H1 (cell line): ENCODE measurements around the gene PRKAR2B. TPM values are rescaled to one million over a fixed set of nuclear protein-coding genes. Genes with fewer than 3 reads are reported as not detected.

Experiments used
- CTCF ChIA-PET: fragments of 300-600 bp; sonication (Branson Sonifier 250); formaldehyde crosslinking; loops from one replicate; lab custom pipeline; 2021; ENCODE audit not compliant: partially characterized antibody; lab: Charles Lee
- POLR2A ChIA-PET: fragments of 300-600 bp; sonication (Branson Sonifier 250); formaldehyde crosslinking; loops from one replicate; lab custom pipeline; 2021; ENCODE audit warnings: inconsistent platforms; ENCODE audit not compliant: partially characterized antibody; lab: Charles Lee
- DNase-seq, 2 experiments: peaks; one replicate each; pipeline versions ENCODE4 v3.0.0 to v3.0.0-alpha.2; 2010 to 2022; ENCODE audit warnings: low spot score in 2 of 2, low read depth in 1 of 2, mixed read lengths in 1 of 2
- FAIRE-seq: peaks from 2 replicates; lab custom pipeline; 2011; peaks lifted over from hg19 to GRCh38; lab: Jason Lieb, UNC
- H2AFZ ChIP-seq: 2 replicates; pipeline ENCODE4 v1.8.1; 2012; ENCODE audit warnings: low read length, inconsistent platforms
- H2AK5ac ChIP-seq: 2 replicates; pipeline ENCODE4 v1.6.1; 2013; ENCODE audit warnings: low read depth, low read length
- H2BK120ac ChIP-seq: replicated peaks from 2 replicates; pipeline ENCODE3; 2013; ENCODE audit warnings: low read depth, low read length, inconsistent platforms
- H2BK12ac ChIP-seq: 2 replicates; pipeline ENCODE4 v1.6.1; 2013; ENCODE audit warnings: low read depth, low read length
- H2BK15ac ChIP-seq: 2 replicates; pipeline ENCODE4 v1.6.1; 2013; ENCODE audit warnings: low read length
- H2BK20ac ChIP-seq: 2 replicates; pipeline ENCODE4 v1.6.1; 2013; ENCODE audit warnings: low read length
- H2BK5ac ChIP-seq: 2 replicates; pipeline ENCODE4 v1.6.1; 2013; ENCODE audit warnings: low read depth, low read length
- H3K14ac ChIP-seq: 2 replicates; pipeline ENCODE4 v1.6.1; 2013; ENCODE audit warnings: inconsistent platforms; ENCODE audit not compliant: insufficient read length
- H3K18ac ChIP-seq: 2 replicates; pipeline ENCODE4 v1.6.1; 2013; ENCODE audit warnings: low read length; ENCODE audit errors: extremely low read depth
- H3K23ac ChIP-seq: 2 replicates; pipeline ENCODE4 v1.6.1; 2013; ENCODE audit warnings: inconsistent platforms; ENCODE audit not compliant: insufficient read length
- H3K23me2 ChIP-seq: 2 replicates; pipeline ENCODE4 v1.6.1; 2013; ENCODE audit warnings: low read depth, low read length
- H3K27ac ChIP-seq: 2 replicates; pipeline ENCODE4 v1.6.1; 2011; ENCODE audit warnings: low read depth, low read length, inconsistent platforms
- H3K27me3 ChIP-seq, 4 experiments: replicated peaks in 1 of 4; 1 replicate in 1 of 4; 2 replicates in 3 of 4; pipeline versions ENCODE4 v1.6.1 to v1.8.1; 2011 to 2013; ENCODE audit warnings: low read length in 3 of 4, mild to moderate bottlenecking in 3 of 4, inconsistent platforms in 2 of 4, mixed read lengths in 2 of 4, moderate library complexity in 1 of 4; ENCODE audit not compliant: control insufficient read depth in 3 of 4, insufficient read depth in 3 of 4; ENCODE audit errors: extremely low read depth in 1 of 4
- H3K36me3 ChIP-seq, 4 experiments: 2 replicates each; pipeline versions ENCODE4 v1.6.1 to v1.8.1; 2011 to 2013; ENCODE audit warnings: mild to moderate bottlenecking in 4 of 4, low read length in 3 of 4, moderate library complexity in 2 of 4, control low read depth in 1 of 4, inconsistent platforms in 1 of 4; ENCODE audit not compliant: insufficient read depth in 4 of 4, control insufficient read depth in 2 of 4
- H3K4ac ChIP-seq: replicated peaks from 2 replicates; pipeline ENCODE3; 2013; ENCODE audit warnings: low read length, low read depth, mixed read lengths, inconsistent platforms; ENCODE audit not compliant: insufficient read length
- H3K4me1 ChIP-seq, 4 experiments: replicated peaks in 1 of 4; 1 replicate in 1 of 4; 2 replicates in 3 of 4; pipeline versions ENCODE4 v1.6.1 to v1.8.1; 2011 to 2013; ENCODE audit warnings: low read length in 3 of 4, inconsistent platforms in 2 of 4, mixed read lengths in 1 of 4; ENCODE audit not compliant: insufficient read depth in 4 of 4, control insufficient read depth in 3 of 4
- H3K4me2 ChIP-seq, 2 experiments: 2 replicates each; pipeline versions ENCODE4 v1.6.1 to v1.8.1; 2011 to 2013; ENCODE audit warnings: low read depth in 2 of 2, low read length in 2 of 2, control low read depth in 1 of 2, inconsistent platforms in 1 of 2, mild to moderate bottlenecking in 1 of 2; ENCODE audit not compliant: insufficient read depth in 1 of 2
- H3K4me3 ChIP-seq, 4 experiments: fragments of 200-600, 300-600 bp in 1 of 4; sonication (generic), shearing (Covaris generic), sonication (Bioruptor Twin) in 1 of 4; 2 replicates each; pipeline versions ENCODE4 v1.5.1 to v1.8.1; 2011 to 2016; ENCODE audit warnings: low read length in 4 of 4, low read depth in 3 of 4, control low read depth in 2 of 4, inconsistent platforms in 2 of 4, mild to moderate bottlenecking in 2 of 4, mixed read lengths in 1 of 4, moderate library complexity in 1 of 4; ENCODE audit not compliant: insufficient read depth in 2 of 4; ENCODE audit errors: extremely low read depth in 1 of 4
- H3K56ac ChIP-seq: replicated peaks from 2 replicates; pipeline ENCODE3; 2013; ENCODE audit warnings: low read depth, mild to moderate bottlenecking, mixed read lengths, low read length, inconsistent platforms; ENCODE audit not compliant: insufficient read length
- H3K79me1 ChIP-seq: 2 replicates; pipeline ENCODE4 v1.6.1; 2013; ENCODE audit warnings: low read depth, low read length, control low read depth
- H3K79me2 ChIP-seq, 2 experiments: 2 replicates each; pipeline versions ENCODE4 v1.6.1 to v1.8.1; 2012 to 2013; ENCODE audit warnings: low read length in 2 of 2, mild to moderate bottlenecking in 2 of 2, inconsistent platforms in 1 of 2; ENCODE audit not compliant: insufficient read depth in 2 of 2, control insufficient read depth in 1 of 2
- H3K9ac ChIP-seq, 4 experiments: replicated peaks in 1 of 4; 1 replicate in 1 of 4; 2 replicates in 3 of 4; pipeline versions ENCODE4 v1.6.1 to v1.8.1; 2011 to 2013; ENCODE audit warnings: low read depth in 3 of 4, low read length in 3 of 4, control low read depth in 2 of 4, mild to moderate bottlenecking in 2 of 4, moderate library complexity in 2 of 4, inconsistent platforms in 1 of 4; ENCODE audit errors: extremely low read depth in 1 of 4
- H3K9me3 ChIP-seq, 2 experiments: 2 replicates each; pipeline versions ENCODE4 v1.6.1 to v1.8.1; 2012 to 2013; ENCODE audit warnings: mild to moderate bottlenecking in 2 of 2, moderate library complexity in 2 of 2, control low read depth in 1 of 2, inconsistent platforms in 1 of 2, low read depth in 1 of 2, low read length in 1 of 2, mixed read lengths in 1 of 2; ENCODE audit not compliant: insufficient read depth in 2 of 2
- H4K20me1 ChIP-seq, 2 experiments: replicated peaks in 1 of 2; 2 replicates each; pipeline versions ENCODE3 to v1.8.1; 2011 to 2013; ENCODE audit warnings: inconsistent platforms in 2 of 2, low read length in 2 of 2, mild to moderate bottlenecking in 1 of 2; ENCODE audit not compliant: insufficient read depth in 2 of 2, control insufficient read depth in 1 of 2
- H4K5ac ChIP-seq: 2 replicates; pipeline ENCODE4 v1.6.1; 2013; ENCODE audit warnings: low read length, low read depth, mixed read lengths, inconsistent platforms; ENCODE audit not compliant: insufficient read length
- H4K8ac ChIP-seq: 2 replicates; pipeline ENCODE4 v1.8.0; 2013; ENCODE audit warnings: mild to moderate bottlenecking, moderate library complexity, low read length, inconsistent platforms; ENCODE audit not compliant: insufficient read depth; ENCODE audit errors: extremely low read depth
- H4K91ac ChIP-seq: replicated peaks from 2 replicates; pipeline ENCODE3; 2013; ENCODE audit warnings: low read length, mixed read lengths, inconsistent platforms; ENCODE audit not compliant: insufficient read length
- ATF2 ChIP-seq: IDR thresholded peaks from 2 replicates; pipeline ENCODE4 v1.6.1; 2012; ENCODE audit warnings: low read length, inconsistent platforms
- EP300 ChIP-seq, 2 experiments: IDR thresholded peaks; 1 replicate in 1 of 2; 2 replicates in 1 of 2; pipeline ENCODE4 v1.6.1; 2011 to 2012; ENCODE audit warnings: low read depth in 2 of 2, low read length in 2 of 2, mild to moderate bottlenecking in 2 of 2, borderline replicate concordance in 1 of 2, inconsistent platforms in 1 of 2, moderate library complexity in 1 of 2
- NRF1 ChIP-seq: IDR thresholded peaks from 2 replicates; pipeline ENCODE4 v1.6.1; 2011; ENCODE audit warnings: mild to moderate bottlenecking, low read depth, low read length, improper control_type of control experiment
- RAD21 ChIP-seq, 2 experiments: IDR thresholded peaks in 1 of 2; conservative IDR thresholded peaks in 1 of 2; 2 replicates each; pipeline ENCODE4 v1.6.1; 2011; ENCODE audit warnings: low read depth in 2 of 2, low read length in 2 of 2, improper control_type of control experiment in 1 of 2, inconsistent platforms in 1 of 2, mild to moderate bottlenecking in 1 of 2, moderate library complexity in 1 of 2
- SIRT6 ChIP-seq: IDR thresholded peaks from one replicate; pipeline ENCODE4 v1.7.1; 2012; ENCODE audit warnings: low read length, inconsistent platforms
- WGBS, 2 experiments: shearing (Covaris generic) in 1 of 2; methylation state at CpG; one replicate each; pipeline versions ENCODE4 v1.1.6 to v1.1.7; 2013 to 2015; ENCODE audit warnings: low lambda C conversion rate in 2 of 2, mixed read lengths in 2 of 2, inconsistent platforms in 1 of 2, low coverage in 1 of 2, missing lambda C conversion rate in 1 of 2; ENCODE audit not compliant: insufficient replicate concordance in 2 of 2, insufficient coverage in 1 of 2, insufficient read length in 1 of 2; ENCODE audit errors: extremely low coverage in 1 of 2, missing lambda C conversion rate in 1 of 2; 5-methylcytosine and 5-hydroxymethylcytosine counted together
- polyA plus RNA-seq, 7 experiments: library from polyadenylated mRNA; depleted of rRNA in 3 of 7; stranded (reverse) in 5 of 7; unstranded in 2 of 7; fragments of >200 nt in 5 of 7; fragments of 200-250 nt in 2 of 7; gene quantifications; 1 replicate in 5 of 7; 2 replicates in 1 of 7; 4 replicates in 1 of 7; pipeline versions ENCODE4 v1.2.1 to v1.2.3, GENCODE V29; 2011 to 2013; ENCODE audit warnings: missing spikeins in 2 of 7, mixed read lengths in 2 of 7
- total RNA-seq: library from RNA; stranded (reverse); fragmentation: NEBNext Ultra II Directional; extraction: Animal tissue kit (Norgen Biotek cat#: 25700); gene quantifications from 2 replicates; pipeline ENCODE4 v1.2.1, GENCODE V29; 2021
- TF ChIP-seq, protein P1 (sequence below): IDR thresholded peaks from 2 replicates; pipeline ENCODE4 v1.6.1; 2011; ENCODE audit warnings: low read depth, mild to moderate bottlenecking, low read length; ENCODE audit not compliant: insufficient read depth

PRKAR2B gene
- total and polyA plus RNA-seq, 2 of the 8 experiments (the other 6 are each of a cell fraction or from before 2014, with no cell fraction given): 10.4 to 37.0 TPM

GRCh38 chr7:107063245-107064120, 19.0 kb downstream of the PRKAR2B start:
- FAIRE-seq: no peak
- H3K18ac ChIP-seq: no peak overlapping the region
- no peak overlapping the region for H4K91ac ChIP-seq
- no peak overlapping the region for H3K56ac ChIP-seq
- no peak overlapping the region for H3K4me2 ChIP-seq
- H4K8ac ChIP-seq: no peak overlapping the region
- H2AK5ac ChIP-seq: no peak overlapping the region
- H3K27me3 ChIP-seq: no peaks in the 10 kb centered on the region
- H3K79me2 ChIP-seq: peaks cover 0 to 29% of the 10 kb centered on the region in 2 experiments; a peak in 3 of 4 replicates
- 88% methylated on average over 8 of the region's 8 CpGs; no CpG with 5 or more reads in 1 of the 2 experiments for WGBS, 2 experiments
- no peaks in the 10 kb centered on the region for H3K36me3 ChIP-seq
- no peak overlapping the region for H4K5ac ChIP-seq
- no peak overlapping the region for H2BK20ac ChIP-seq
- no peak for DNase-seq
- no peak overlapping the region for H3K23ac ChIP-seq
- no peak overlapping the region for H2BK120ac ChIP-seq
- CTCF ChIA-PET: interaction anchor here (1.1 to 3.3 kb wide), 2 partner anchors 15 to 84 kb away, joined by 4 to 15 read pairs; no protein-coding TSS in a partner anchor
- H3K9me3 ChIP-seq: no peaks in the 10 kb centered on the region
- H3K14ac ChIP-seq: no peak overlapping the region
- no peaks in the 10 kb centered on the region for H3K23me2 ChIP-seq
- POLR2A ChIA-PET: interaction anchor here (0.8 kb wide), 1 partner anchor 19 kb away, joined by 3 read pairs; no protein-coding TSS in a partner anchor
- no peaks in the 10 kb centered on the region for H3K79me1 ChIP-seq
- no peak overlapping the region for H2BK5ac ChIP-seq
- no peaks in the 10 kb centered on the region for H4K20me1 ChIP-seq
- no peak overlapping the region for H2BK15ac ChIP-seq
- no peak overlapping the region for H2BK12ac ChIP-seq
- no peak overlapping the region for H3K9ac ChIP-seq
- no peak overlapping the region for H3K4me3 ChIP-seq
- H3K4ac ChIP-seq: no peak overlapping the region
- H2AFZ ChIP-seq: no peak overlapping the region
- H3K4me1 ChIP-seq: peaks cover 0 to 12% (median 4%) of the 10 kb centered on the region in 4 experiments; a peak in 6 of 7 replicates
- H3K27ac ChIP-seq: no peak overlapping the region
- TF ChIP-seq SIRT6: no peak
- no peak for TF ChIP-seq RAD21 (IDR thresholded peaks at IDR 0.05 in 1 of 2, conservative IDR thresholded peaks at IDR 0.05 in 1 of 2; ENCODE audit: low read depth in 2 of 2, low read length in 2 of 2)
- TF ChIP-seq, protein P1, sequence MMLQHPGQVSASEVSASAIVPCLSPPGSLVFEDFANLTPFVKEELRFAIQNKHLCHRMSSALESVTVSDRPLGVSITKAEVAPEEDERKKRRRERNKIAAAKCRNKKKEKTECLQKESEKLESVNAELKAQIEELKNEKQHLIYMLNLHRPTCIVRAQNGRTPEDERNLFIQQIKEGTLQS: no peak
- TF ChIP-seq EP300 (IDR thresholded peaks at IDR 0.05; ENCODE audit: borderline replicate concordance in 1 of 2, low read depth in 2 of 2, low read length in 2 of 2): no peak
- no peak for TF ChIP-seq ATF2
- TF ChIP-seq NRF1: no peak
